Colonic mucosa (tissue), 4 donors: ENCODE results near the gene GRIK4. TPM values are rescaled to one million over a fixed set of nuclear protein-coding genes. Genes with fewer than 3 reads are reported as not detected.

Experiments used
- DNase-seq: peaks from one replicate; pipeline ENCODE4 v3.0.0-alpha.2; 2020
- H3K27ac ChIP-seq: fragments of 200-600 bp; one replicate; pipeline ENCODE4 v1.8.0; 2021
- H3K27me3 ChIP-seq: fragments of 200-600 bp; one replicate; pipeline ENCODE4 v1.8.0; 2021
- H3K36me3 ChIP-seq: fragments of 200-600 bp; one replicate; pipeline ENCODE4 v1.8.0; 2021
- H3K4me1 ChIP-seq: fragments of 200-600 bp; one replicate; pipeline ENCODE4 v1.8.0; 2021; ENCODE audit warnings: mild to moderate bottlenecking
- H3K4me3 ChIP-seq: fragments of 200-600 bp; one replicate; pipeline ENCODE4 v1.8.0; 2021
- H3K9ac ChIP-seq, 2 donors: one replicate each; pipeline ENCODE4 v1.7.0; 2013; ENCODE audit warnings: control low read depth in 2 of 2, low read depth in 2 of 2, low read length in 2 of 2
- H3K9me3 ChIP-seq: fragments of 200-600 bp; one replicate; pipeline ENCODE4 v1.8.0; 2021
- CTCF ChIP-seq: fragments of 200-600 bp; IDR thresholded peaks from one replicate; pipeline ENCODE4 v1.8.0; 2022; ENCODE audit warnings: antibody characterized with exemption, mild to moderate bottlenecking
- intact Hi-C: fragments of 100-400 bp; cut with DNase I; formaldehyde crosslinking; loops from one replicate; pipeline ENCODE4 v1.14.1; 2022
- total RNA-seq, 2 donors: library from RNA; stranded (reverse); fragmentation: NEBNext Ultra II Directional in 1 of 2; extraction: Animal tissue kit (Norgen Biotek cat#: 25700) in 1 of 2; gene quantifications; one replicate each; pipeline ENCODE4 v1.2.1, GENCODE V29; 2021
- donor health status: healthy.
- donor health status: DM: no; HTN: no; CAD: no.
- donor health status: DM: no; HTN: no; CAD: no.

Gene GRIK4
- total RNA-seq, 2 donors from 2014 or later, result 0.10 to 0.21 TPM

GRCh38 chr11:120853435-120853834 is 341.9 kb downstream of the GRIK4 start:
- Histone ChIP-seq H3K9me3 (no peaks in the 10 kb centered on the region), H3K27ac (no peak overlapping the region), H3K9ac (no peak overlapping the region), H3K27me3 (no peaks in the 10 kb centered on the region), H3K36me3 (no peaks in the 10 kb centered on the region), H3K4me3 (no peak overlapping the region), H3K4me1 (no peaks in the 10 kb centered on the region)
- no peak for TF ChIP-seq CTCF
- DNase-seq, result no peak
- intact Hi-C loops, result no loop called here

GRCh38 chr11:120854988-120855387 is 343.4 kb downstream of the GRIK4 start:
- H3K27me3 ChIP-seq, result no peaks in the 10 kb centered on the region
- H3K4me3 ChIP-seq, result no peak overlapping the region
- no peaks in the 10 kb centered on the region for H3K36me3 ChIP-seq
- H3K4me1 ChIP-seq, result no peaks in the 10 kb centered on the region
- H3K9ac ChIP-seq, result no peak overlapping the region
- intact Hi-C loops, result no loop called here
- DNase-seq, result no peak
- no peak for TF ChIP-seq CTCF
- H3K9me3 ChIP-seq, result no peaks in the 10 kb centered on the region
- no peak overlapping the region for H3K27ac ChIP-seq

GRCh38 chr11:120857508-120857907 is 346.0 kb downstream of the GRIK4 start:
- Histone ChIP-seq H3K36me3 (no peaks in the 10 kb centered on the region), H3K9me3 (no peaks in the 10 kb centered on the region), H3K4me3 (no peak overlapping the region), H3K9ac (no peak overlapping the region), H3K27ac (no peak overlapping the region), H3K4me1 (no peaks in the 10 kb centered on the region), H3K27me3 (no peaks in the 10 kb centered on the region)
- no peak for TF ChIP-seq CTCF
- DNase-seq, result no peak
- intact Hi-C loops, result no loop called here

GRCh38 chr11:120858740-120859139 is 347.2 kb downstream of the GRIK4 start:
- no peaks in the 10 kb centered on the region for H3K4me1 ChIP-seq
- no peak overlapping the region for H3K4me3 ChIP-seq
- no peaks in the 10 kb centered on the region for H3K27me3 ChIP-seq
- H3K36me3 ChIP-seq, result no peaks in the 10 kb centered on the region
- H3K9me3 ChIP-seq, result no peaks in the 10 kb centered on the region
- intact Hi-C loops, result no loop called here
- no peak for DNase-seq
- TF ChIP-seq CTCF, result no peak
- H3K27ac ChIP-seq, result no peak overlapping the region
- no peak overlapping the region for H3K9ac ChIP-seq

- intact Hi-C loops, result no loop called here
- no peak overlapping the region for H3K4me3 ChIP-seq
- no peak overlapping the region for H3K27ac ChIP-seq
- H3K27me3 ChIP-seq, result no peaks in the 10 kb centered on the region
- no peak for TF ChIP-seq CTCF
- H3K9me3 ChIP-seq, result no peaks in the 10 kb centered on the region
- H3K36me3 ChIP-seq, result no peaks in the 10 kb centered on the region
- H3K4me1 ChIP-seq, result no peaks in the 10 kb centered on the region
- H3K9ac ChIP-seq, result no peak overlapping the region
- DNase-seq, result no peak
Measured at GRCh38 chr11:120859552-120860295, 348.2 kb downstream of the GRIK4 start.
